IMR-90 (cell line): ENCODE data around the gene GUCD1. TPM values are rescaled to one million over a fixed set of nuclear protein-coding genes. Genes with fewer than 3 reads are reported as not detected.

Experiments
- ATAC-seq: fragments of 200-7000 bp; cut with Tn5 transposase; 2 replicates; pipeline ENCODE4 v1.9.1; 2020; ENCODE audit warnings: low read depth, mild to moderate bottlenecking, moderate library complexity
- BruUV-seq: library from RNA; stranded (reverse); fragments of 400-500 nt; replicated peaks from 2 replicates; lab custom pipeline; 2021; lab: Mats Ljungman, UMichigan
- CTCF ChIA-PET: fragments of 300-600 bp; formaldehyde crosslinking; extraction: SDS; loops from one replicate; lab custom pipeline; 2021; ENCODE audit warnings: antibody characterized with exemption; lab: Yijun Ruan, JAX
- POLR2A ChIA-PET: fragments of 300-600 bp; sonication (Branson Sonifier 250); formaldehyde crosslinking; loops from one replicate; lab custom pipeline; 2022; ENCODE audit warnings: antibody characterized with exemption; ENCODE audit not compliant: unreplicated experiment; lab: Charles Lee
- DNase-seq: peaks from one replicate; pipeline ENCODE4 v3.0.0; 2013
- H2AFZ ChIP-seq: replicated peaks from 2 replicates; pipeline ENCODE3; 2013; ENCODE audit warnings: low read length, mild to moderate bottlenecking; ENCODE audit not compliant: poor library complexity
- H2AK5ac ChIP-seq: 2 replicates; pipeline ENCODE4 v1.6.1; 2013; ENCODE audit warnings: low read depth, low read length, inconsistent platforms
- H2AK9ac ChIP-seq: replicated peaks from 2 replicates; pipeline ENCODE3; 2013; ENCODE audit warnings: mild to moderate bottlenecking, low read depth, low read length, moderate library complexity; ENCODE audit not compliant: poor library complexity
- H2BK120ac ChIP-seq: 2 replicates; pipeline ENCODE4 v1.6.1; 2013; ENCODE audit warnings: low read depth, low read length, inconsistent platforms
- H2BK15ac ChIP-seq: 3 replicates; pipeline ENCODE4 v1.6.1; 2013; ENCODE audit warnings: low read depth, low read length, inconsistent platforms
- H2BK20ac ChIP-seq: 2 replicates; pipeline ENCODE4 v1.6.1; 2013; ENCODE audit warnings: low read depth, mild to moderate bottlenecking, inconsistent platforms, low read length, moderate library complexity
- H2BK5ac ChIP-seq: 2 replicates; pipeline ENCODE4 v1.6.1; 2013; ENCODE audit warnings: mild to moderate bottlenecking, low read depth, low read length, inconsistent platforms; ENCODE audit not compliant: poor library complexity, severe bottlenecking
- H3K14ac ChIP-seq: replicated peaks from 2 replicates; pipeline ENCODE4 v1.6.1; 2013; ENCODE audit warnings: low read depth, low read length, inconsistent platforms
- H3K18ac ChIP-seq: 2 replicates; pipeline ENCODE4 v1.6.1; 2013; ENCODE audit warnings: low read depth, low read length, control low read depth
- H3K23ac ChIP-seq: 2 replicates; pipeline ENCODE4 v1.6.1; 2013; ENCODE audit warnings: low read depth, low read length, inconsistent platforms
- H3K27ac ChIP-seq: 2 replicates; pipeline ENCODE4 v1.5.1; 2013; ENCODE audit warnings: mild to moderate bottlenecking, control low read depth, low read length; ENCODE audit not compliant: insufficient read depth
- H3K27me3 ChIP-seq: 2 replicates; pipeline ENCODE4 v1.6.1; 2013; ENCODE audit warnings: low read length; ENCODE audit not compliant: control insufficient read depth, insufficient read depth
- H3K36me3 ChIP-seq: 2 replicates; pipeline ENCODE4 v1.6.1; 2013; ENCODE audit warnings: low read length, mixed read lengths; ENCODE audit not compliant: control insufficient read depth, insufficient read depth
- H3K4ac ChIP-seq: 2 replicates; pipeline ENCODE4 v1.6.1; 2013; ENCODE audit warnings: low read depth, low read length, inconsistent platforms
- H3K4me1 ChIP-seq: 2 replicates; pipeline ENCODE4 v1.6.1; 2013; ENCODE audit warnings: low read length, mixed read lengths; ENCODE audit not compliant: control insufficient read depth, insufficient read depth
- H3K4me2 ChIP-seq: 2 replicates; pipeline ENCODE4 v1.6.1; 2013; ENCODE audit warnings: low read depth, mild to moderate bottlenecking, control low read depth, low read length, moderate library complexity
- H3K4me3 ChIP-seq: 2 replicates; pipeline ENCODE4 v1.5.1; 2013; ENCODE audit warnings: low read depth, mild to moderate bottlenecking, control low read depth, low read length, moderate library complexity; ENCODE audit not compliant: insufficient read depth
- H3K56ac ChIP-seq: 2 replicates; pipeline ENCODE4 v1.6.1; 2013; ENCODE audit warnings: low read length, inconsistent platforms; ENCODE audit not compliant: insufficient read depth; ENCODE audit errors: extremely low read depth
- H3K79me1 ChIP-seq, 2 experiments: 2 replicates each; pipeline ENCODE4 v1.6.1; 2013; ENCODE audit warnings: low read length in 2 of 2, inconsistent platforms in 1 of 2, low read depth in 1 of 2
- H3K9ac ChIP-seq: 2 replicates; pipeline ENCODE4 v1.6.1; 2013; ENCODE audit warnings: low read depth, low read length, control low read depth
- H3K9me1 ChIP-seq: 2 replicates; pipeline ENCODE4 v1.6.1; 2013; ENCODE audit warnings: low read length, inconsistent platforms; ENCODE audit not compliant: insufficient read depth
- H3K9me3 ChIP-seq: 2 replicates; pipeline ENCODE4 v1.6.1; 2013; ENCODE audit warnings: low read length; ENCODE audit not compliant: control insufficient read depth, insufficient read depth
- H4K20me1 ChIP-seq: 2 replicates; pipeline ENCODE4 v1.6.1; 2013; ENCODE audit warnings: low read length, inconsistent platforms; ENCODE audit not compliant: insufficient read depth
- H4K5ac ChIP-seq: 2 replicates; pipeline ENCODE4 v1.6.1; 2013; ENCODE audit warnings: mild to moderate bottlenecking, low read depth, low read length, control low read depth
- H4K8ac ChIP-seq, 2 experiments: 2 replicates each; pipeline ENCODE4 v1.6.1; 2013; ENCODE audit warnings: low read depth in 2 of 2, low read length in 2 of 2, control low read depth in 1 of 2, inconsistent platforms in 1 of 2
- H4K91ac ChIP-seq: 2 replicates; pipeline ENCODE4 v1.6.1; 2013; ENCODE audit warnings: low read depth, low read length, inconsistent platforms; ENCODE audit not compliant: insufficient read depth
- BHLHE40 ChIP-seq: fragments of 150-350 bp; IDR thresholded peaks from 2 replicates; pipeline ENCODE4 v1.6.1; 2016; ENCODE audit warnings: mild to moderate bottlenecking, low read depth, low read length
- CEBPB ChIP-seq: IDR thresholded peaks from 2 replicates; pipeline ENCODE4 v1.6.1; 2012; ENCODE audit warnings: low read depth, low read length, improper control_type of control experiment
- CHD1 ChIP-seq: IDR thresholded peaks from 2 replicates; pipeline ENCODE4 v1.6.1; 2012; ENCODE audit warnings: low read depth, low read length, improper control_type of control experiment
- CTCF ChIP-seq: conservative IDR thresholded peaks from 2 replicates; pipeline ENCODE4 v1.5.1; 2012; ENCODE audit warnings: mild to moderate bottlenecking, low read depth, low read length, improper control_type of control experiment
- ELK1 ChIP-seq: fragments of 150-350 bp; IDR thresholded peaks from 2 replicates; pipeline ENCODE4 v1.6.1; 2016; ENCODE audit warnings: low read depth, mild to moderate bottlenecking, low read length, moderate library complexity, borderline replicate concordance
- FOS ChIP-seq: fragments of 150-350 bp; IDR thresholded peaks from 2 replicates; pipeline ENCODE4 v1.6.1; 2016; ENCODE audit warnings: low read depth, low read length
- MAFK ChIP-seq: IDR thresholded peaks from 2 replicates; pipeline ENCODE4 v1.6.1; 2012; ENCODE audit warnings: low read depth, low read length, improper control_type of control experiment
- MAZ ChIP-seq: IDR thresholded peaks from 2 replicates; pipeline ENCODE4 v1.6.1; 2012; ENCODE audit warnings: low read depth, mild to moderate bottlenecking, low read length, improper control_type of control experiment, moderate library complexity, borderline replicate concordance
- MXI1 ChIP-seq: IDR thresholded peaks from 2 replicates; pipeline ENCODE4 v1.6.1; 2012; ENCODE audit warnings: low read depth, mild to moderate bottlenecking, low read length, moderate library complexity, borderline replicate concordance
- NFE2L2 ChIP-seq: fragments of 150-350 bp; IDR thresholded peaks from 2 replicates; pipeline ENCODE4 v1.6.1; 2016; ENCODE audit warnings: low read depth, mild to moderate bottlenecking, low read length
- RAD21 ChIP-seq: IDR thresholded peaks from 2 replicates; pipeline ENCODE4 v1.6.1; 2012; ENCODE audit warnings: low read length, improper control_type of control experiment
- RCOR1 ChIP-seq: IDR thresholded peaks from 2 replicates; pipeline ENCODE4 v1.6.1; 2012; ENCODE audit warnings: mild to moderate bottlenecking, low read length, improper control_type of control experiment; ENCODE audit not compliant: insufficient replicate concordance
- RFX5 ChIP-seq: IDR thresholded peaks from 2 replicates; pipeline ENCODE4 v1.8.0; 2012; ENCODE audit warnings: low read depth, mild to moderate bottlenecking, low read length, moderate library complexity
- SMC3 ChIP-seq: fragments of 150-350 bp; IDR thresholded peaks from 2 replicates; pipeline ENCODE4 v1.6.1; 2016; ENCODE audit warnings: low read depth, mild to moderate bottlenecking, antibody characterized with exemption, low read length, moderate library complexity
- USF2 ChIP-seq: fragments of 150-350 bp; IDR thresholded peaks from 2 replicates; pipeline ENCODE4 v1.6.1; 2017; ENCODE audit warnings: mild to moderate bottlenecking, antibody characterized with exemption, low read length, low read depth
- WGBS, 2 experiments: methylation state at CpG; one replicate each; pipeline versions ENCODE4 v1.1.5 to v1.1.7; 2013; ENCODE audit warnings: missing lambda C conversion rate in 2 of 2; ENCODE audit not compliant: insufficient read length in 1 of 2; ENCODE audit errors: extremely low coverage in 2 of 2; 5-methylcytosine and 5-hydroxymethylcytosine counted together
- dilution Hi-C: fragments of 300-500 bp; cut with HindIII; formaldehyde crosslinking; loops from one replicate; pipeline ENCODE4 v1.14.3; 2018; ENCODE audit warnings: low sequenced_read_pairs; ENCODE audit not compliant: unreplicated experiment
- in situ Hi-C: fragments of 300-500 bp; cut with MboI; formaldehyde crosslinking; loops from 3 replicates; pipeline ENCODE4 v1.14.3; 2019; ENCODE audit warnings: low sequenced_read_pairs, inconsistent platforms, mixed read lengths
- intact Hi-C: fragments of 100-400 bp; cut with micrococcal nuclease; formaldehyde crosslinking; loops from 2 replicates; pipeline ENCODE4 v1.10.0; 2022
- polyA plus RNA-seq, 3 experiments: library from polyadenylated mRNA; depleted of rRNA; stranded (reverse); fragments of >200 nt; gene quantifications; 2 replicates each; pipeline ENCODE4 v1.2.3, GENCODE V29; 2012; ENCODE audit warnings: low replicate concordance in 1 of 3
- total RNA-seq: library from RNA; depleted of rRNA; stranded (reverse); fragments of >200 nt; gene quantifications from 2 replicates; pipeline ENCODE4 v1.2.3, GENCODE V29; 2012

GUCD1 gene
- total and polyA plus RNA-seq, 2 of the 4 experiments (the other 2 are of a cell fraction), result 97.6 to 143 TPM

- Histone ChIP-seq H4K20me1 (peaks cover 52% of the 10 kb centered on the region), H2BK15ac (no peak overlapping the region), H4K91ac (no peak overlapping the region), H3K4me1 (peaks cover 2% of the 10 kb centered on the region), H2AK5ac (no peak overlapping the region), H4K8ac (no peak overlapping the region), H3K79me1 (peaks cover 17 to 68% of the 10 kb centered on the region in 2 experiments), H3K9ac (no peak overlapping the region), H3K4me2 (no peak overlapping the region), H3K4me3 (no peak overlapping the region), H3K56ac (no peak overlapping the region), H4K5ac (no peak overlapping the region), H3K23ac (no peak overlapping the region), H2AFZ (no peak overlapping the region), H3K4ac (no peak overlapping the region), H3K27me3 (no peaks in the 10 kb centered on the region), H2BK5ac (no peak overlapping the region), H3K36me3 (peaks cover 27% of the 10 kb centered on the region), H3K14ac (no peak overlapping the region), H2BK120ac (no peak overlapping the region), H3K27ac (no peak overlapping the region), H3K9me3 (no peaks in the 10 kb centered on the region), H2BK20ac (no peak overlapping the region), H3K9me1 (peaks cover 5% of the 10 kb centered on the region; the same call in 1 of the 2 replicates), H3K18ac (no peak overlapping the region), H2AK9ac (no peak overlapping the region)
- DNase-seq (no peak), ATAC-seq (no peak)
- WGBS, 2 experiments, result 88% methylated on average over 2 of the region's 4 CpGs; no CpG with 5 or more reads in 1 of the 2 experiments
- POLR2A ChIA-PET, result no interaction called here
- no TSS peak for BruUV-seq
- CTCF ChIA-PET, result interaction anchor here (0.6 kb wide), 1 partner anchor 57 kb away, joined by 3 read pairs; no protein-coding TSS in a partner anchor
- in situ Hi-C loops (no loop called here), intact Hi-C loops (no loop called here), dilution Hi-C loops (no loop called here)
- no peak for TF ChIP-seq FOS
- TF ChIP-seq MXI1, result no peak
- no peak for TF ChIP-seq USF2
- TF ChIP-seq CHD1, result no peak
- no peak for TF ChIP-seq MAZ
- TF ChIP-seq BHLHE40, result no peak
- TF ChIP-seq RAD21, result no peak
- no peak for TF ChIP-seq NFE2L2
- TF ChIP-seq RCOR1, result no peak
- TF ChIP-seq CTCF, result no peak
- no peak for TF ChIP-seq CEBPB
- TF ChIP-seq RFX5, result no peak
- TF ChIP-seq MAFK, result no peak
- TF ChIP-seq ELK1, result no peak
- TF ChIP-seq SMC3, result no peak
These were observed 4.5 kb upstream of the GUCD1 start for GRCh38 chr22:24559471-24559870.
